GM23248 (cell line): Measurements from ENCODE around the gene RBBP8NL. TPM values are rescaled to one million over a fixed set of nuclear protein-coding genes. Genes with fewer than 3 reads are reported as not detected.

ENCODE experiments used
- DNase-seq: peaks from one replicate; pipeline ENCODE4 v3.0.0-alpha.2; 2015
- H2AFZ ChIP-seq: fragments of 200-600 bp; sonication (generic); 2 replicates; pipeline ENCODE4 v1.6.1; 2016; ENCODE audit warnings: antibody characterized with exemption
- H3F3A ChIP-seq: fragments of 200-600 bp; sonication (generic); 2 replicates; pipeline ENCODE4 v1.6.1; 2016; ENCODE audit warnings: mild to moderate bottlenecking, antibody characterized with exemption, mixed run types; ENCODE audit not compliant: insufficient read depth
- H3K27ac ChIP-seq: fragments of 200-600 bp; sonication (generic); 2 replicates; pipeline ENCODE4 v1.5.1; 2016; ENCODE audit warnings: mild to moderate bottlenecking
- H3K27me3 ChIP-seq: fragments of 200-600 bp; sonication (generic); replicated peaks from 2 replicates; pipeline ENCODE4 v1.6.1; 2016; ENCODE audit warnings: mild to moderate bottlenecking; ENCODE audit not compliant: insufficient read depth
- H3K36me3 ChIP-seq: fragments of 200-600 bp; sonication (generic); 2 replicates; pipeline ENCODE4 v1.6.1; 2016; ENCODE audit warnings: low read depth, mild to moderate bottlenecking
- H3K4me1 ChIP-seq: fragments of 200-600 bp; sonication (generic); 2 replicates; pipeline ENCODE4 v1.6.1; 2016; ENCODE audit warnings: mild to moderate bottlenecking; ENCODE audit not compliant: insufficient read depth
- H3K4me2 ChIP-seq: fragments of 200-600 bp; sonication (generic); one replicate; pipeline ENCODE4 v1.6.1; 2016; ENCODE audit warnings: mild to moderate bottlenecking; ENCODE audit not compliant: unreplicated experiment
- H3K4me3 ChIP-seq: fragments of 200-600 bp; sonication (generic); 2 replicates; pipeline ENCODE4 v1.5.1; 2016; ENCODE audit warnings: mild to moderate bottlenecking
- H3K79me2 ChIP-seq: fragments of 200-600 bp; sonication (generic); 2 replicates; pipeline ENCODE4 v1.6.1; 2016; ENCODE audit warnings: mild to moderate bottlenecking; ENCODE audit not compliant: insufficient read depth
- H3K9ac ChIP-seq: fragments of 200-600 bp; sonication (generic); 2 replicates; pipeline ENCODE4 v1.6.1; 2016; ENCODE audit warnings: mild to moderate bottlenecking
- H3K9me2 ChIP-seq: fragments of 200-600 bp; sonication (generic); 2 replicates; pipeline ENCODE4 v1.6.1; 2016; ENCODE audit warnings: mixed run types, mild to moderate bottlenecking, moderate library complexity; ENCODE audit not compliant: insufficient read depth
- H3K9me3 ChIP-seq: fragments of 200-600 bp; sonication (generic); one replicate; pipeline ENCODE4 v1.6.1; 2017; ENCODE audit warnings: low read depth
- H4K20me1 ChIP-seq: fragments of 200-600 bp; sonication (generic); 2 replicates; pipeline ENCODE4 v1.6.0; 2016; ENCODE audit not compliant: insufficient read depth
- EZH2 ChIP-seq: fragments of 200-600 bp; sonication (generic); IDR thresholded peaks from 2 replicates; pipeline ENCODE4 v1.6.1; 2018; ENCODE audit warnings: antibody characterized with exemption, mild to moderate bottlenecking; ENCODE audit not compliant: insufficient read depth, poor library complexity, severe bottlenecking
- EZH2phosphoT487 ChIP-seq: fragments of 200-600 bp; sonication (generic); IDR thresholded peaks from 2 replicates; pipeline ENCODE4 v1.6.1; 2018; ENCODE audit warnings: antibody characterized with exemption, moderate library complexity, mild to moderate bottlenecking, low read depth; ENCODE audit not compliant: insufficient read depth
- WGBS, 2 experiments: methylation state at CpG; one replicate each; pipeline ENCODE4 v1.1.6; 2015 to 2017; ENCODE audit warnings: low lambda C conversion rate in 2 of 2, low coverage in 1 of 2; ENCODE audit errors: missing lambda C conversion rate in 2 of 2; 5-methylcytosine and 5-hydroxymethylcytosine counted together
- in situ Hi-C: fragments of 300-500 bp; cut with MboI; formaldehyde crosslinking; loops from 2 replicates; pipeline ENCODE4 v1.15.0; 2020
- polyA plus RNA-seq: library from polyadenylated mRNA; unstranded; fragments of >200 nt; fragmentation: Nextera tagmentation; extraction: Ambion mirVana; gene quantifications from 2 replicates; pipeline ENCODE4 v1.2.1, GENCODE V29; 2016
- total RNA-seq: library from RNA; depleted of rRNA; stranded (reverse); fragments of >200 nt; shearing (Covaris generic); gene quantifications from 2 replicates; pipeline ENCODE4 v1.2.3, GENCODE V29; 2014

The RBBP8NL gene
- total and polyA plus RNA-seq, 2 experiments from 2014 or later: not detected

GRCh38 chr20:62391165-62392076 is 35.9 kb downstream of the RBBP8NL start:
- in situ Hi-C loops: loop anchor here (25.0 kb wide), 1 partner anchor 379 kb away; no protein-coding TSS in a partner anchor
- H3K27ac ChIP-seq: no peak overlapping the region
- peaks cover 8% of the 10 kb centered on the region; the same call in 1 of the 2 replicates for H3K4me1 ChIP-seq
- H3K36me3 ChIP-seq: peaks cover 9% of the 10 kb centered on the region; the same call in 1 of the 2 replicates
- no peaks in the 10 kb centered on the region for H3K9me2 ChIP-seq
- H2AFZ ChIP-seq: no peak overlapping the region
- H3F3A ChIP-seq: peaks cover 16% of the 10 kb centered on the region; the same call in 1 of the 2 replicates
- peaks cover 28% of the 10 kb centered on the region for H3K79me2 ChIP-seq
- no peak for DNase-seq
- no peaks in the 10 kb centered on the region for H4K20me1 ChIP-seq
- no peaks in the 10 kb centered on the region for H3K27me3 ChIP-seq
- no peak overlapping the region for H3K4me2 ChIP-seq
- TF ChIP-seq EZH2 (no peak), EZH2phosphoT487 (no peak)
- H3K9me3 ChIP-seq: no peaks in the 10 kb centered on the region
- H3K4me3 ChIP-seq: no peak overlapping the region
- no peak overlapping the region for H3K9ac ChIP-seq
- 88 to 89% methylated on average over 43 of the region's 44 CpGs for WGBS, 2 experiments

GRCh38 chr20:62390317-62391164 is 36.8 kb downstream of the RBBP8NL start:
- 82% methylated on average over 28 to 29 of the region's 29 CpGs for WGBS, 2 experiments
- Histone ChIP-seq H4K20me1 (no peaks in the 10 kb centered on the region), H3K9me2 (no peaks in the 10 kb centered on the region), H3K9ac (no peak overlapping the region), H3K4me3 (no peak overlapping the region), H3K36me3 (peaks cover 9% of the 10 kb centered on the region; the same call in 1 of the 2 replicates), H2AFZ (no peak overlapping the region), H3F3A (peaks cover 16% of the 10 kb centered on the region; the same call in 1 of the 2 replicates), H3K27me3 (no peaks in the 10 kb centered on the region), H3K27ac (no peak overlapping the region), H3K9me3 (no peaks in the 10 kb centered on the region), H3K4me1 (peaks cover 9% of the 10 kb centered on the region), H3K4me2 (no peak overlapping the region), H3K79me2 (peaks cover 37% of the 10 kb centered on the region)
- in situ Hi-C loops: loop anchor here (25.0 kb wide), 1 partner anchor 378 kb away; no protein-coding TSS in a partner anchor
- TF ChIP-seq EZH2 (no peak), EZH2phosphoT487 (no peak)
- no peak for DNase-seq

GRCh38 chr20:62389601-62390087 is 37.7 kb downstream of the RBBP8NL start:
- no peak for TF ChIP-seq EZH2phosphoT487
- TF ChIP-seq EZH2: no peak
- Histone ChIP-seq H3K9ac (no peak overlapping the region), H3K9me2 (no peaks in the 10 kb centered on the region), H4K20me1 (no peaks in the 10 kb centered on the region), H3K79me2 (peaks cover 46% of the 10 kb centered on the region), H3K36me3 (peaks cover 9% of the 10 kb centered on the region; the same call in 1 of the 2 replicates), H3K4me1 (peaks cover 15% of the 10 kb centered on the region), H3K27ac (no peak overlapping the region), H3K9me3 (no peaks in the 10 kb centered on the region), H3K4me3 (no peak overlapping the region), H3K4me2 (no peak overlapping the region), H3F3A (peaks cover 16% of the 10 kb centered on the region; the same call in 1 of the 2 replicates), H3K27me3 (no peaks in the 10 kb centered on the region), H2AFZ (no peak overlapping the region)
- DNase-seq: no peak
- in situ Hi-C loops: loop anchor here (25.0 kb wide), 1 partner anchor 377 kb away; no protein-coding TSS in a partner anchor
- 72 to 78% methylated on average over 5 of the region's 5 CpGs for WGBS, 2 experiments
